Stimulated activated CD8-positive, alpha-beta memory T cell treated with anti-CD3 and anti-CD28 coated beads, Interleukin-2, amount 100 ng/mL, for 48 hours (primary cell): Measurements from ENCODE around the gene ZNHIT3.
"Not testable (repeated sequence)": the region's sequence is repeated elsewhere in the genome, so short reads cannot be mapped to it uniquely, and the experiment has no call there.

Experiments
- DNase-seq, 2 donors: peaks; one replicate each; pipeline ENCODE4 v3.0.0-alpha.2; 2020; ENCODE audit warnings: low read depth in 2 of 2

ZNHIT3 gene

GRCh38 chr17:36484021-36484420 is 2.5 kb upstream of the ZNHIT3 start:
- not testable (repeated sequence) for DNase-seq

GRCh38 chr17:36485027-36485426 is 1.5 kb upstream of the ZNHIT3 start:
- no peak for DNase-seq

- DNase-seq, result no peak
These were observed 677 bp upstream of the ZNHIT3 start for GRCh38 chr17:36485805-36486203.

- DNase-seq, result no peak
These were observed 7.5 kb downstream of the ZNHIT3 start for GRCh38 chr17:36493956-36494355.

GRCh38 chr17:36494674-36495073 is 8.2 kb downstream of the ZNHIT3 start:
- DNase-seq, result no peak

- DNase-seq, result no peak
These were observed 8.6 kb downstream of the ZNHIT3 start for GRCh38 chr17:36495076-36495578.

- DNase-seq, result no peak
These were observed 9.7 kb downstream of the ZNHIT3 start for GRCh38 chr17:36496018-36496789.

- DNase-seq, result no peak
These were observed 11.7 kb downstream of the ZNHIT3 start for GRCh38 chr17:36498155-36498554.

GRCh38 chr17:36498560-36499300 is 12.2 kb downstream of the ZNHIT3 start:
- no peak for DNase-seq

- DNase-seq, result no peak
These were observed 14.3 kb downstream of the ZNHIT3 start for GRCh38 chr17:36500745-36501225.

GRCh38 chr17:36501351-36501750 is 14.9 kb downstream of the ZNHIT3 start:
- DNase-seq, result no peak

GRCh38 chr17:36501963-36502362 is 15.5 kb downstream of the ZNHIT3 start:
- DNase-seq, result no peak

- no peak for DNase-seq
These were observed 17.1 kb downstream of the ZNHIT3 start for GRCh38 chr17:36503456-36504155.

GRCh38 chr17:36504156-36504545 is 17.7 kb downstream of the ZNHIT3 start:
- no peak for DNase-seq

- DNase-seq, result no peak
These were observed 18.7 kb downstream of the ZNHIT3 start for GRCh38 chr17:36505171-36505570.

GRCh38 chr17:36506249-36506826 is 19.9 kb downstream of the ZNHIT3 start:
- DNase-seq, result no peak

- no peak for DNase-seq
These were observed 20.4 kb downstream of the ZNHIT3 start for GRCh38 chr17:36506831-36507230.

GRCh38 chr17:36507266-36507665 is 20.8 kb downstream of the ZNHIT3 start:
- no peak for DNase-seq

GRCh38 chr17:36508439-36508838 is 22.0 kb downstream of the ZNHIT3 start:
- not testable (repeated sequence) for DNase-seq

- DNase-seq, result no peak
These were observed 22.9 kb downstream of the ZNHIT3 start for GRCh38 chr17:36509272-36509985.

- no peak for DNase-seq
These were observed 24.2 kb downstream of the ZNHIT3 start for GRCh38 chr17:36510636-36511035.
